ENCODE results near the gene DRC3. TPM values are rescaled to one million over a fixed set of nuclear protein-coding genes. Genes with fewer than 3 reads are reported as not detected.

DRC3 gene
- total RNA-seq, 1 donor from 2014 or later: 0.43 TPM

DNA sequence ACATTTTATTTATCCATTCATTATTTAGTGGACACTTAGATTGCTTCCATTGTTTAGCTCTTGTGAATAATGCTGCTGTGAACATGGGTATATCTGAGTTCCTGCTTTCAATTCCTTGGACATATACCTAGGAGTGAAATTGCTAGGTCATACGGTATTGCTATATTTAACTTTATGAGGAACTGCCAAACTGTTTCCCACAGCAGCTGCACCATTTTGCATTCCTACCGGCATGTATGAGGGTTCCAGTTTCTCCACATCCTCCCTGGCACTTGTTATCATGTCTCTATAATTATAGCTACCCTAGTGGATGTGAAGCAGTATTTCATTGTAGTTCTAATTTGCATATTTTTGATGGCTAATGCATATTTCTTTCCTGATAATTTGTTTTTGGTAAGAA is 91.4 kb downstream of the DRC3 start:
- Mint-ChIP-seq H3K36me3 (ENCODE audit: low read depth, unreplicated experiment) (peaks cover 17% of the 10 kb centered on the region), H3K4me3 (ENCODE audit: unreplicated experiment) (no peak overlapping the region), H3K27me3 (ENCODE audit: low read depth, unreplicated experiment) (no peaks in the 10 kb centered on the region), H3K27ac (ENCODE audit: unreplicated experiment) (no peak overlapping the region), H3K4me1 (ENCODE audit: low read depth, unreplicated experiment) (peaks cover 9% of the 10 kb centered on the region), H3K9me3 (ENCODE audit: unreplicated experiment) (no peaks in the 10 kb centered on the region)
- no peaks in the 10 kb centered on the region for H3K27me3 ChIP-seq (ENCODE audit: insufficient read depth, low read length)
- H3K36me3 ChIP-seq (ENCODE audit: insufficient read depth, low read length): peaks cover 2% of the 10 kb centered on the region
- H3K9ac ChIP-seq (ENCODE audit: low read length): no peak overlapping the region
- no peaks in the 10 kb centered on the region for H3K4me1 ChIP-seq (ENCODE audit: insufficient read depth, low read length)
- H4K20me1 ChIP-seq (ENCODE audit: insufficient read depth, low read length): no peaks in the 10 kb centered on the region
- H3K79me2 ChIP-seq (ENCODE audit: insufficient read depth, low read length): no peaks in the 10 kb centered on the region
- no peak for TF ChIP-seq EZH2 (IDR thresholded peaks at IDR 0.05; ENCODE audit: insufficient read depth, low read length)
- TF ChIP-seq, protein P1, sequence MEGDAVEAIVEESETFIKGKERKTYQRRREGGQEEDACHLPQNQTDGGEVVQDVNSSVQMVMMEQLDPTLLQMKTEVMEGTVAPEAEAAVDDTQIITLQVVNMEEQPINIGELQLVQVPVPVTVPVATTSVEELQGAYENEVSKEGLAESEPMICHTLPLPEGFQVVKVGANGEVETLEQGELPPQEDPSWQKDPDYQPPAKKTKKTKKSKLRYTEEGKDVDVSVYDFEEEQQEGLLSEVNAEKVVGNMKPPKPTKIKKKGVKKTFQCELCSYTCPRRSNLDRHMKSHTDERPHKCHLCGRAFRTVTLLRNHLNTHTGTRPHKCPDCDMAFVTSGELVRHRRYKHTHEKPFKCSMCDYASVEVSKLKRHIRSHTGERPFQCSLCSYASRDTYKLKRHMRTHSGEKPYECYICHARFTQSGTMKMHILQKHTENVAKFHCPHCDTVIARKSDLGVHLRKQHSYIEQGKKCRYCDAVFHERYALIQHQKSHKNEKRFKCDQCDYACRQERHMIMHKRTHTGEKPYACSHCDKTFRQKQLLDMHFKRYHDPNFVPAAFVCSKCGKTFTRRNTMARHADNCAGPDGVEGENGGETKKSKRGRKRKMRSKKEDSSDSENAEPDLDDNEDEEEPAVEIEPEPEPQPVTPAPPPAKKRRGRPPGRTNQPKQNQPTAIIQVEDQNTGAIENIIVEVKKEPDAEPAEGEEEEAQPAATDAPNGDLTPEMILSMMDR (IDR thresholded peaks at IDR 0.05; ENCODE audit: insufficient read depth, low read depth, low read length): no peak
- H3K4me2 ChIP-seq (ENCODE audit: low read length): no peak overlapping the region
- no peaks in the 10 kb centered on the region for H3K9me3 ChIP-seq (ENCODE audit: insufficient read depth, low read depth, low read length)
- FAIRE-seq: no peak
- H3K27ac ChIP-seq (ENCODE audit: low read depth, low read length): no peak overlapping the region
- H3K4me3 ChIP-seq (ENCODE audit: insufficient read depth, low read depth, low read length): no peak overlapping the region
- H2AFZ ChIP-seq (ENCODE audit: low read depth, low read length): no peak overlapping the region
- no peak for DNase-seq (ENCODE audit: low read depth)

DNA sequence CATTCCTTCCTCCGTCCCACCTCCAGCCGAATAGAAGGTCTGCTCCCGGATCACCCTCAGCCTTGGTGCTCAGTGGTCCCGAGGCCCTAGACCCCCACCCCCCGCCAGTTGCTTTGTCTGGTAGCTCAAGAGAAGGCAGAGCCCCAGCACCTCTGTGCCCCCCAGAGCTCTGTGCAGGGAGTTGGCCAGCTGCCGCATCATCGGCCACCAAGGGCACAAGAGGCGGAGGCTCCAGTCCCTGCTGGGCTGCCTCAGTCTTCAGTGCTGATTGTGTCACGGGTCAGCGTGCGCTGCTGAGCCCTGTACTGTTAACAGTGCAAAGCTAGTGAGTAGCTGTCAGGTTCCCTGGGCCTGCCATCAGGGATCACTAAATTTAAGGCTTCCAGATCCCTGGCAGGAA is 92.9 kb downstream of the DRC3 start:
- no peak overlapping the region for H3K4me3 ChIP-seq (ENCODE audit: insufficient read depth, low read depth, low read length)
- DNase-seq (ENCODE audit: low read depth) (no peak), FAIRE-seq (no peak)
- H3K27me3 ChIP-seq (ENCODE audit: insufficient read depth, low read length): no peaks in the 10 kb centered on the region
- no peaks in the 10 kb centered on the region for H3K79me2 ChIP-seq (ENCODE audit: insufficient read depth, low read length)
- no peak overlapping the region for H3K27ac ChIP-seq (ENCODE audit: low read depth, low read length)
- no peaks in the 10 kb centered on the region for H3K27me3 Mint-ChIP-seq (ENCODE audit: low read depth, unreplicated experiment)
- no peaks in the 10 kb centered on the region for H4K20me1 ChIP-seq (ENCODE audit: insufficient read depth, low read length)
- no peaks in the 10 kb centered on the region for H3K4me1 ChIP-seq (ENCODE audit: insufficient read depth, low read length)
- no peak overlapping the region for H3K4me2 ChIP-seq (ENCODE audit: low read length)
- no peaks in the 10 kb centered on the region for H3K9me3 Mint-ChIP-seq (ENCODE audit: unreplicated experiment)
- peaks cover 11% of the 10 kb centered on the region for H3K36me3 Mint-ChIP-seq (ENCODE audit: low read depth, unreplicated experiment)
- H3K36me3 ChIP-seq (ENCODE audit: insufficient read depth, low read length): peaks cover 2% of the 10 kb centered on the region
- no peak overlapping the region for H3K27ac Mint-ChIP-seq (ENCODE audit: unreplicated experiment)
- H2AFZ ChIP-seq (ENCODE audit: low read depth, low read length): no peak overlapping the region
- H3K9ac ChIP-seq (ENCODE audit: low read length): no peak overlapping the region
- H3K9me3 ChIP-seq (ENCODE audit: insufficient read depth, low read depth, low read length): no peaks in the 10 kb centered on the region
- peaks cover 9% of the 10 kb centered on the region for H3K4me1 Mint-ChIP-seq (ENCODE audit: low read depth, unreplicated experiment)
- H3K4me3 Mint-ChIP-seq (ENCODE audit: unreplicated experiment): no peak overlapping the region
- TF ChIP-seq, protein P1 (IDR thresholded peaks at IDR 0.05; ENCODE audit: insufficient read depth, low read depth, low read length): no peak
- no peak for TF ChIP-seq EZH2 (IDR thresholded peaks at IDR 0.05; ENCODE audit: insufficient read depth, low read length)

Other genes with a start within 250 kb of the DRC3 start
- gene SREBF1, start 135.9 kb upstream of the DRC3 start, total RNA-seq: 59.2 and 65.6 TPM in 2 replicates
- gene TOM1L2, start 462 bp upstream of the DRC3 start, total RNA-seq: 50.3 and 54.4 TPM in 2 replicates
- 24.8 and 27.9 TPM in 2 replicates for gene ATPAF2, start 66.3 kb downstream of the DRC3 start, total RNA-seq
- 9.2 and 9.9 TPM in 2 replicates for gene GID4, start 66.5 kb downstream of the DRC3 start, total RNA-seq
- gene DRG2, start 115.1 kb downstream of the DRC3 start, total RNA-seq: 32.2 and 35.0 TPM in 2 replicates
- gene MYO15A, start 135.9 kb downstream of the DRC3 start, total RNA-seq: 0.32 and 0.48 TPM in 2 replicates
- 92.6 and 104 TPM in 2 replicates for gene ALKBH5, start 211.0 kb downstream of the DRC3 start, total RNA-seq